ENCODE results near the gene C13orf46. TPM values are rescaled to one million over a fixed set of nuclear protein-coding genes. Genes with fewer than 3 reads are reported as not detected.

C13orf46 gene
- total and polyA plus RNA-seq, 2 of the 8 experiments (the other 6 are each of a cell fraction or from before 2014, with no cell fraction given) = 0.23 to 0.28 TPM

GRCh38 chr13:113964251-113964995, 9.5 kb downstream of the C13orf46 start:
- ChIA-PET POLR2A (ENCODE audit: partially characterized antibody) (no interaction called here), CTCF (ENCODE audit: partially characterized antibody) (no interaction called here)
- Histone ChIP-seq H2BK120ac (replicated peaks; ENCODE audit: low read depth, low read length) (no peak overlapping the region), H2AK5ac (ENCODE audit: low read depth, low read length) (no peak overlapping the region), H3K9me3 (ENCODE audit: insufficient read depth in 2 of 2, low read depth in 1 of 2, low read length in 1 of 2) (peaks cover 35 to 51% of the 10 kb centered on the region in 2 experiments; a peak in 3 of 4 replicates), H3K23ac (ENCODE audit: insufficient read length) (no peak overlapping the region), H3K79me1 (ENCODE audit: low read depth, low read length) (no peaks in the 10 kb centered on the region), H3K27ac (ENCODE audit: low read depth, low read length) (no peak overlapping the region), H3K27me3 (replicated peaks in 1 of 4; ENCODE audit: control insufficient read depth in 3 of 4, extremely low read depth in 1 of 4, insufficient read depth in 3 of 4, low read length in 3 of 4) (no peaks in the 10 kb centered on the region), H2BK15ac (ENCODE audit: low read length) (no peak overlapping the region), H3K14ac (ENCODE audit: insufficient read length) (no peak overlapping the region), H2BK20ac (ENCODE audit: low read length) (no peak overlapping the region), H4K91ac (replicated peaks; ENCODE audit: insufficient read length, low read length) (no peak overlapping the region), H3K4ac (replicated peaks; ENCODE audit: insufficient read length, low read depth, low read length) (no peak overlapping the region), H2BK5ac (ENCODE audit: low read depth, low read length) (no peak overlapping the region), H3K18ac (ENCODE audit: extremely low read depth, low read length) (no peak overlapping the region), H4K5ac (ENCODE audit: insufficient read length, low read depth, low read length) (no peak overlapping the region), H2AFZ (ENCODE audit: low read length) (no peak overlapping the region), H3K36me3 (ENCODE audit: control insufficient read depth in 2 of 4, insufficient read depth in 4 of 4, low read length in 3 of 4) (no peaks in the 10 kb centered on the region), H3K23me2 (ENCODE audit: low read depth, low read length) (peaks cover 13% of the 10 kb centered on the region; the same call in 1 of the 2 replicates), H3K4me2 (ENCODE audit: insufficient read depth in 1 of 2, low read depth in 2 of 2, low read length in 2 of 2) (no peak overlapping the region), H3K56ac (replicated peaks; ENCODE audit: insufficient read length, low read depth, low read length) (no peak overlapping the region), H4K8ac (ENCODE audit: extremely low read depth, insufficient read depth, low read length) (no peak overlapping the region), H3K4me1 (replicated peaks in 1 of 4; ENCODE audit: control insufficient read depth in 3 of 4, insufficient read depth in 4 of 4, low read length in 3 of 4) (no peaks in the 10 kb centered on the region), H3K4me3 (ENCODE audit: extremely low read depth in 1 of 4, insufficient read depth in 2 of 4, low read depth in 3 of 4, low read length in 4 of 4) (no peak overlapping the region), H3K9ac (replicated peaks in 1 of 4; ENCODE audit: extremely low read depth in 1 of 4, low read depth in 3 of 4, low read length in 3 of 4) (no peak overlapping the region), H4K20me1 (replicated peaks in 1 of 2; ENCODE audit: control insufficient read depth in 1 of 2, insufficient read depth in 2 of 2, low read length in 2 of 2) (peaks cover 0 to 8% of the 10 kb centered on the region in 2 experiments), H3K79me2 (ENCODE audit: control insufficient read depth in 1 of 2, insufficient read depth in 2 of 2, low read length in 2 of 2) (no peaks in the 10 kb centered on the region), H2BK12ac (ENCODE audit: low read depth, low read length) (no peak overlapping the region)
- FAIRE-seq (no peak), DNase-seq (ENCODE audit: low read depth in 1 of 2, low spot score in 2 of 2) (no peak)
- 88% methylated on average over 15 of the region's 21 CpGs; no CpG with 5 or more reads in 1 of the 2 experiments for WGBS, 2 experiments (ENCODE audit: extremely low coverage in 1 of 2, insufficient coverage in 1 of 2, insufficient read length in 1 of 2, insufficient replicate concordance in 2 of 2, low coverage in 1 of 2, low lambda C conversion rate in 2 of 2, missing lambda C conversion rate in 1 of 2)
- TF ChIP-seq BACH1 (IDR thresholded peaks at IDR 0.05; ENCODE audit: low read length) (no peak), POU5F1 (IDR thresholded peaks at IDR 0.05; ENCODE audit: low read depth, low read length) (no peak), CEBPB (IDR thresholded peaks at IDR 0.05; ENCODE audit: low read depth, low read length) (no peak), KDM5A (IDR thresholded peaks at IDR 0.05; ENCODE audit: low read length) (no peak), E2F6 (IDR thresholded peaks at IDR 0.05) (no peak), EGR1 (IDR thresholded peaks at IDR 0.05; ENCODE audit: borderline replicate concordance, low read depth, low read length) (no peak), SIX5 (IDR thresholded peaks at IDR 0.05; ENCODE audit: low read depth, low read length) (no peak), CBX5 (IDR thresholded peaks at IDR 0.05; ENCODE audit: low read depth, low read length) (no peak), CTBP2 (IDR thresholded peaks at IDR 0.05; ENCODE audit: borderline replicate concordance, insufficient read depth, insufficient read length, low read length) (no peak)
- TF ChIP-seq, protein P1, sequence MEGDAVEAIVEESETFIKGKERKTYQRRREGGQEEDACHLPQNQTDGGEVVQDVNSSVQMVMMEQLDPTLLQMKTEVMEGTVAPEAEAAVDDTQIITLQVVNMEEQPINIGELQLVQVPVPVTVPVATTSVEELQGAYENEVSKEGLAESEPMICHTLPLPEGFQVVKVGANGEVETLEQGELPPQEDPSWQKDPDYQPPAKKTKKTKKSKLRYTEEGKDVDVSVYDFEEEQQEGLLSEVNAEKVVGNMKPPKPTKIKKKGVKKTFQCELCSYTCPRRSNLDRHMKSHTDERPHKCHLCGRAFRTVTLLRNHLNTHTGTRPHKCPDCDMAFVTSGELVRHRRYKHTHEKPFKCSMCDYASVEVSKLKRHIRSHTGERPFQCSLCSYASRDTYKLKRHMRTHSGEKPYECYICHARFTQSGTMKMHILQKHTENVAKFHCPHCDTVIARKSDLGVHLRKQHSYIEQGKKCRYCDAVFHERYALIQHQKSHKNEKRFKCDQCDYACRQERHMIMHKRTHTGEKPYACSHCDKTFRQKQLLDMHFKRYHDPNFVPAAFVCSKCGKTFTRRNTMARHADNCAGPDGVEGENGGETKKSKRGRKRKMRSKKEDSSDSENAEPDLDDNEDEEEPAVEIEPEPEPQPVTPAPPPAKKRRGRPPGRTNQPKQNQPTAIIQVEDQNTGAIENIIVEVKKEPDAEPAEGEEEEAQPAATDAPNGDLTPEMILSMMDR (IDR thresholded peaks at IDR 0.05; ENCODE audit: control extremely low read depth in 1 of 3, insufficient read depth in 1 of 3, low read depth in 1 of 3, low read length in 3 of 3) = no peak

Data from H1 (cell line).